Liver (tissue), 9 donors: ENCODE data around the gene CARMIL1. TPM values are rescaled to one million over a fixed set of nuclear protein-coding genes. Genes with fewer than 3 reads are reported as not detected.

Experiments
- DNase-seq: peaks from one replicate; pipeline ENCODE4 v3.0.0-alpha.2; 2017; ENCODE audit warnings: low spot score
- H3K27ac ChIP-seq, 2 donors: one replicate each; pipeline ENCODE4 v1.7.0; 2013; ENCODE audit warnings: inconsistent platforms in 2 of 2, low read length in 2 of 2, control low read depth in 1 of 2, low read depth in 1 of 2, mild to moderate bottlenecking in 1 of 2
- H3K27me3 ChIP-seq, 4 donors: one replicate each; pipeline versions ENCODE4 v1.6.1 to v1.7.0; 2013; ENCODE audit warnings: low read length in 3 of 4, inconsistent platforms in 1 of 4, mild to moderate bottlenecking in 1 of 4, moderate library complexity in 1 of 4; ENCODE audit not compliant: control insufficient read depth in 4 of 4, insufficient read depth in 4 of 4
- H3K36me3 ChIP-seq, 4 donors: one replicate each; pipeline versions ENCODE4 v1.6.1 to v1.7.0; 2013; ENCODE audit warnings: low read length in 3 of 4, mild to moderate bottlenecking in 3 of 4, low read depth in 1 of 4, moderate library complexity in 1 of 4; ENCODE audit not compliant: control insufficient read depth in 4 of 4, insufficient read depth in 3 of 4
- H3K4me1 ChIP-seq, 4 donors: one replicate each; pipeline versions ENCODE4 v1.6.1 to v1.7.0; 2013; ENCODE audit warnings: low read length in 3 of 4, mild to moderate bottlenecking in 3 of 4, moderate library complexity in 1 of 4; ENCODE audit not compliant: control insufficient read depth in 4 of 4, insufficient read depth in 4 of 4
- H3K4me3 ChIP-seq, 3 donors: one replicate each; pipeline versions ENCODE4 v1.6.1 to v1.7.0; 2013; ENCODE audit warnings: low read length in 3 of 3, control low read depth in 1 of 3, low read depth in 1 of 3, mild to moderate bottlenecking in 1 of 3
- H3K9ac ChIP-seq, 2 donors: one replicate each; pipeline ENCODE4 v1.7.0; 2013; ENCODE audit warnings: low read length in 2 of 2, mild to moderate bottlenecking in 2 of 2, moderate library complexity in 2 of 2, control low read depth in 1 of 2, low read depth in 1 of 2
- H3K9me3 ChIP-seq, 4 donors: one replicate each; pipeline versions ENCODE4 v1.6.1 to v1.7.0; 2013; ENCODE audit warnings: low read length in 3 of 4; ENCODE audit not compliant: control insufficient read depth in 4 of 4
- EGR1 ChIP-seq, 2 donors: IDR thresholded peaks; 2 replicates each; pipeline ENCODE4 v1.6.1; 2016 to 2018; ENCODE audit warnings: antibody characterized with exemption in 2 of 2, low read depth in 2 of 2
- FOXA1 ChIP-seq: IDR thresholded peaks from 2 replicates; pipeline ENCODE4 v1.6.1; 2016; ENCODE audit warnings: antibody characterized with exemption
- GABPA ChIP-seq, 2 donors: IDR thresholded peaks in 1 of 2; conservative IDR thresholded peaks in 1 of 2; 2 replicates each; pipeline ENCODE4 v1.6.1; 2016; ENCODE audit warnings: antibody characterized with exemption in 2 of 2, mild to moderate bottlenecking in 1 of 2, moderate library complexity in 1 of 2
- HNF4A ChIP-seq, 2 donors: conservative IDR thresholded peaks; 2 replicates each; pipeline ENCODE4 v1.6.1; 2016; ENCODE audit warnings: antibody characterized with exemption in 2 of 2, mild to moderate bottlenecking in 2 of 2
- JUND ChIP-seq, 2 donors: IDR thresholded peaks; 2 replicates each; pipeline ENCODE4 v1.6.1; 2016; ENCODE audit warnings: antibody characterized with exemption in 2 of 2
- NR2F2 ChIP-seq: IDR thresholded peaks from 2 replicates; pipeline ENCODE4 v1.6.1; 2016; ENCODE audit warnings: antibody characterized with exemption
- REST ChIP-seq: IDR thresholded peaks from 2 replicates; pipeline ENCODE4 v1.6.1; 2016; ENCODE audit warnings: antibody characterized with exemption, mild to moderate bottlenecking
- RXRA ChIP-seq, 2 donors: IDR thresholded peaks; 2 replicates each; pipeline ENCODE4 v1.6.1; 2017 to 2018; ENCODE audit warnings: antibody characterized with exemption in 2 of 2, mild to moderate bottlenecking in 1 of 2
- SP1 ChIP-seq: IDR thresholded peaks from 2 replicates; pipeline ENCODE4 v1.6.1; 2018; ENCODE audit warnings: antibody characterized with exemption, mild to moderate bottlenecking
- TAF1 ChIP-seq: conservative IDR thresholded peaks from 2 replicates; pipeline ENCODE4 v1.6.1; 2016; ENCODE audit warnings: antibody characterized with exemption, mild to moderate bottlenecking
- YY1 ChIP-seq: IDR thresholded peaks from 2 replicates; pipeline ENCODE4 v1.6.1; 2016; ENCODE audit warnings: antibody characterized with exemption, mild to moderate bottlenecking
- ZBTB33 ChIP-seq: IDR thresholded peaks from 2 replicates; pipeline ENCODE4 v1.6.1; 2016; ENCODE audit warnings: antibody characterized with exemption
- WGBS: extraction: QIAGEN DNeasy Blood & Tissue Kit; methylation state at CpG from one replicate; pipeline ENCODE4 v1.1.7; 2013; 5-methylcytosine and 5-hydroxymethylcytosine counted together
- polyA plus RNA-seq, 2 donors: library from polyadenylated mRNA; stranded (reverse) in 1 of 2; unstranded in 1 of 2; fragments of 200-250 nt in 1 of 2; fragments of >200 nt in 1 of 2; fragmentation: Nextera tagmentation in 1 of 2; extraction: Ambion mirVana in 1 of 2; gene quantifications; one replicate each; pipeline versions ENCODE4 v1.2.1 to v1.2.3, GENCODE V29; 2013 to 2015
- total RNA-seq, 2 donors: library from RNA; depleted of rRNA; stranded (reverse); fragments of >200 nt; gene quantifications; one replicate each; pipeline ENCODE4 v1.2.3, GENCODE V29; 2014
- TF ChIP-seq, protein P1 (sequence below): fragments of 150-350 bp; IDR thresholded peaks from 2 replicates; pipeline ENCODE4 v1.5.1; 2017; ENCODE audit warnings: improper control_type of control experiment, low read depth, low read length; ENCODE audit not compliant: missing input control
- donor health status: healthy.
- donor health status: healthy.
- donor health status: healthy.
- donor health status: healthy.
- donor health status: healthy.

Gene CARMIL1
- total and polyA plus RNA-seq, 4 donors: 1.4 to 9.5 (median 3.5) TPM

DNA sequence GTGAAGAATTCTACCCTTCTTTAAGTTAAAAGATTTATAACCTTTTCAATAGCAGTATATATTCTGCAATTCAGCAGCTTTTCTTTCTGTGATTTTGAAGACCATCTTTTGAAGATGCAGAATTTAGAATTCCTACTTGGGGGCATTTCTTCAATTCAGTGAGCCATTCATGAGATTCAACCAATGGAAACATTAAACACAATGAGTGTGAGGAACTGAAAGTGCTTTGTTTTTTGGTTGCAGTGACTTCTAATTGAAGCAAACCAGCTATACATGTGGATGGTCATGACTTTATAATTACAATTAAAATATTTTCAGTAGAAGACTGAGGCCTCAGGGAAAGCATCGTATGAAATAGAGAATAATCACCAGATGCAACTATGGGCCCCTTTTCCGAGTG is 108.3 kb downstream of the CARMIL1 start:
- no peak for DNase-seq
- Histone ChIP-seq H3K27ac (no peak overlapping the region), H3K4me3 (no peak overlapping the region), H3K4me1 (no peaks in the 10 kb centered on the region), H3K9me3 (no peaks in the 10 kb centered on the region), H3K36me3 (no peaks in the 10 kb centered on the region), H3K27me3 (no peaks in the 10 kb centered on the region), H3K9ac (no peak overlapping the region)
- TF ChIP-seq FOXA1 (no peak), ZBTB33 (no peak), EGR1 (IDR thresholded peaks at IDR 0.05; ENCODE audit: low read depth in 2 of 2) (no peak), HNF4A (conservative IDR thresholded peaks at IDR 0.05) (no peak), REST (no peak), JUND (IDR thresholded peaks at IDR 0.05) (no peak)
- TF ChIP-seq, protein P1, sequence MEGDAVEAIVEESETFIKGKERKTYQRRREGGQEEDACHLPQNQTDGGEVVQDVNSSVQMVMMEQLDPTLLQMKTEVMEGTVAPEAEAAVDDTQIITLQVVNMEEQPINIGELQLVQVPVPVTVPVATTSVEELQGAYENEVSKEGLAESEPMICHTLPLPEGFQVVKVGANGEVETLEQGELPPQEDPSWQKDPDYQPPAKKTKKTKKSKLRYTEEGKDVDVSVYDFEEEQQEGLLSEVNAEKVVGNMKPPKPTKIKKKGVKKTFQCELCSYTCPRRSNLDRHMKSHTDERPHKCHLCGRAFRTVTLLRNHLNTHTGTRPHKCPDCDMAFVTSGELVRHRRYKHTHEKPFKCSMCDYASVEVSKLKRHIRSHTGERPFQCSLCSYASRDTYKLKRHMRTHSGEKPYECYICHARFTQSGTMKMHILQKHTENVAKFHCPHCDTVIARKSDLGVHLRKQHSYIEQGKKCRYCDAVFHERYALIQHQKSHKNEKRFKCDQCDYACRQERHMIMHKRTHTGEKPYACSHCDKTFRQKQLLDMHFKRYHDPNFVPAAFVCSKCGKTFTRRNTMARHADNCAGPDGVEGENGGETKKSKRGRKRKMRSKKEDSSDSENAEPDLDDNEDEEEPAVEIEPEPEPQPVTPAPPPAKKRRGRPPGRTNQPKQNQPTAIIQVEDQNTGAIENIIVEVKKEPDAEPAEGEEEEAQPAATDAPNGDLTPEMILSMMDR: no peak
- 95% methylated on average over 2 of the region's 2 CpGs for WGBS

- Histone ChIP-seq H3K4me3 (no peak overlapping the region), H3K27me3 (no peaks in the 10 kb centered on the region), H3K9me3 (no peaks in the 10 kb centered on the region), H3K9ac (no peak overlapping the region), H3K4me1 (no peaks in the 10 kb centered on the region), H3K27ac (no peak overlapping the region), H3K36me3 (no peaks in the 10 kb centered on the region)
- 82% methylated on average over 2 of the region's 2 CpGs for WGBS
- DNase-seq: no peak
- TF ChIP-seq SP1 (no peak), YY1 (no peak), REST (no peak), RXRA (IDR thresholded peaks at IDR 0.05) (no peak), EGR1 (IDR thresholded peaks at IDR 0.05; ENCODE audit: low read depth in 2 of 2) (no peak), GABPA (IDR thresholded peaks at IDR 0.05 in 1 of 2, conservative IDR thresholded peaks at IDR 0.05 in 1 of 2) (no peak), TAF1 (no peak), FOXA1 (no peak), NR2F2 (no peak), HNF4A (conservative IDR thresholded peaks at IDR 0.05) (no peak)
These were observed 108.7 kb downstream of the CARMIL1 start for GRCh38 chr6:25387911-25388310.
